Nephron progenitor cell (in vitro differentiated cells): ENCODE measurements around the gene GFI1B.
"Not testable (repeated sequence)": the region's sequence is repeated elsewhere in the genome, so short reads cannot be mapped to it uniquely, and the experiment has no call there.

Experiments
- DNase-seq: peaks from one replicate; pipeline ENCODE4 v3.0.0; 2021
- H3K27ac Mint-ChIP-seq: 2 replicates; pipeline ENCODE4 v1.8.0; 2021; ENCODE audit warnings: mild to moderate bottlenecking, moderate library complexity, mixed read lengths
- H3K27me3 Mint-ChIP-seq: 2 replicates; pipeline ENCODE4 v1.8.0; 2021; ENCODE audit warnings: mild to moderate bottlenecking, low read depth, mixed read lengths; ENCODE audit not compliant: poor library complexity
- H3K36me3 Mint-ChIP-seq: 2 replicates; pipeline ENCODE4 v1.8.0; 2021; ENCODE audit warnings: low read depth, mixed read lengths
- H3K4me1 Mint-ChIP-seq: 2 replicates; pipeline ENCODE4 v1.8.0; 2021; ENCODE audit warnings: mixed read lengths
- H3K4me3 Mint-ChIP-seq: 2 replicates; pipeline ENCODE4 v1.8.0; 2021; ENCODE audit warnings: mild to moderate bottlenecking, moderate library complexity, mixed read lengths
- H3K9me3 Mint-ChIP-seq: 2 replicates; pipeline ENCODE4 v1.8.0; 2021; ENCODE audit warnings: mild to moderate bottlenecking, moderate library complexity, mixed read lengths
- CTCF ChIP-seq: fragments of 200-600 bp; sonication (generic); IDR thresholded peaks from 2 replicates; pipeline ENCODE4 v1.5.0; 2021; ENCODE audit warnings: antibody characterized with exemption

GFI1B gene

GRCh38 chr9:132995879-132996278 is 17.4 kb downstream of the GFI1B start:
- Mint-ChIP-seq H3K4me3 (no peak overlapping the region), H3K27ac (no peak overlapping the region), H3K4me1 (peaks cover 32% of the 10 kb centered on the region)

GRCh38 chr9:132996526-132996925 is 18.0 kb downstream of the GFI1B start:
- Mint-ChIP-seq H3K4me3 (no peak overlapping the region), H3K9me3 (no peaks in the 10 kb centered on the region), H3K4me1 (peaks cover 30% of the 10 kb centered on the region), H3K27me3 (peaks cover 27% of the 10 kb centered on the region), H3K27ac (no peak overlapping the region), H3K36me3 (no peaks in the 10 kb centered on the region)
- TF ChIP-seq CTCF, result no peak
- no peak for DNase-seq

More at GRCh38 chr9:132995879-132996278, 17.4 kb downstream of the GFI1B start:
- TF ChIP-seq CTCF, result no peak
- no peaks in the 10 kb centered on the region for H3K36me3 Mint-ChIP-seq
- no peaks in the 10 kb centered on the region for H3K9me3 Mint-ChIP-seq
- DNase-seq, result no peak
- H3K27me3 Mint-ChIP-seq, result peaks cover 21% of the 10 kb centered on the region

- H3K9me3 Mint-ChIP-seq, result no peaks in the 10 kb centered on the region
- peaks cover 37% of the 10 kb centered on the region for H3K27me3 Mint-ChIP-seq
- no peak for DNase-seq
- no peak overlapping the region for H3K27ac Mint-ChIP-seq
- TF ChIP-seq CTCF, result no peak
- no peak overlapping the region for H3K4me3 Mint-ChIP-seq
- H3K4me1 Mint-ChIP-seq, result peaks cover 22% of the 10 kb centered on the region
- no peaks in the 10 kb centered on the region for H3K36me3 Mint-ChIP-seq
These were observed 19.1 kb downstream of the GFI1B start for GRCh38 chr9:132997591-132997990.

- H3K9me3 Mint-ChIP-seq, H3K36me3 Mint-ChIP-seq, H3K4me3 Mint-ChIP-seq, H3K27ac Mint-ChIP-seq, DNase-seq: not testable (repeated sequence)
- Mint-ChIP-seq H3K4me1 (peaks cover 24% of the 10 kb centered on the region), H3K27me3 (peaks cover 40% of the 10 kb centered on the region)
These were observed 19.7 kb downstream of the GFI1B start for GRCh38 chr9:132998221-132998620.

- TF ChIP-seq CTCF, result no peak
- Mint-ChIP-seq H3K27me3 (peaks cover 45% of the 10 kb centered on the region), H3K27ac (no peak overlapping the region), H3K9me3 (no peaks in the 10 kb centered on the region), H3K4me3 (no peak overlapping the region), H3K36me3 (no peaks in the 10 kb centered on the region), H3K4me1 (peaks cover 25% of the 10 kb centered on the region)
- no peak for DNase-seq
These were observed 20.5 kb downstream of the GFI1B start for GRCh38 chr9:132998831-132999635.

GRCh38 chr9:133002147-133003070 is 23.9 kb downstream of the GFI1B start:
- DNase-seq, result no peak
- no peak overlapping the region for H3K27ac Mint-ChIP-seq
- peaks cover 16% of the 10 kb centered on the region for H3K4me1 Mint-ChIP-seq
- no peak overlapping the region for H3K4me3 Mint-ChIP-seq
- H3K27me3 Mint-ChIP-seq, result peaks cover 48% of the 10 kb centered on the region
- TF ChIP-seq CTCF, result no peak
- no peaks in the 10 kb centered on the region for H3K9me3 Mint-ChIP-seq
- no peaks in the 10 kb centered on the region for H3K36me3 Mint-ChIP-seq
